ENCODE data around the gene OR2T29.
"Not testable (repeated sequence)": the region's sequence is repeated elsewhere in the genome, so short reads cannot be mapped to it uniquely, and the experiment has no call there.

The OR2T29 gene

DNA sequence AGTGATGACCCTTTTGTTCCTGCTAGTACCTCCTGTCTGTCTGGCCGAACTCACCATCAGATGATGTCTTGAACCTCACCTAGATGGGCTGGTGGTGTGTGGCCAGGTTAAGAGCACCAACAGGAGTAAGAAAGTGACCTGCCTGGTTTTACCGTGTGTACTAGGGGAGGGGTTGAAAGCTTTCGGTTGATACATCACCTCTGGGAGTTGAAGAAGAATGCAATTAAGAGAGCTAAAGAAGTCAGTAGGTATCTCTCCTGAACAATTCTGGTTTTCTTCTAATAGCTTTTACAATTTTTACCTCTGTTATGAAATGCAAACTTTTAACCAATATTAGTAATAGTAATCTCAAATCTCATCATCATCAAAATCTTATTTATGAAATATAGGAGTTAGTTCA lies at the start of gene OR2T29:
OR2T29 (minus strand) TSS at position 101 of the 400 bp plus-strand sequence. CDS start 3,281 bp downstream, outside the sequence.
- DNase-seq (ENCODE audit: low read depth, low spot score), result not testable (repeated sequence)

GRCh38 chr1:248611883-248612414 lies 49.4 kb upstream of the OR2T29 start:
- DNase-seq (ENCODE audit: low read depth, low spot score), result no peak

DNA sequence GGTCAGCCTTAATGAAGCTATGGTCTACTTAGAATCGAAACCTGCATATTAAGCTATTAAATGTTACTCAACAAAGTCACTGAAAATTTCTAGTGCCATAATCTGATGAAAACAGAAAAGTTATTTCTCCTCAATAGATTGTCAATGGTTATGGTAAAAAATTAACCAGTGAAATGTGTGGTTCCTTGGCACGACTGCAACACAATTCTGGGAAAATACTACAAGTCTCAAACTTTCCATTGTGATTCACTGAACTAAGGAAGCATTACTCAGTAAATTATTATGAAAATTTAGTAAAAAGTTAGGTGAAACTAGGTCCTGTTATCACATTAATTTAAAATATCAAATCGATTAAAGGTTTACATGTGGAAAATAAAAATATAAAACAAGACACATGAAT lies 47.7 kb upstream of the OR2T29 start:
- DNase-seq (ENCODE audit: low read depth, low spot score), result no peak

DNA sequence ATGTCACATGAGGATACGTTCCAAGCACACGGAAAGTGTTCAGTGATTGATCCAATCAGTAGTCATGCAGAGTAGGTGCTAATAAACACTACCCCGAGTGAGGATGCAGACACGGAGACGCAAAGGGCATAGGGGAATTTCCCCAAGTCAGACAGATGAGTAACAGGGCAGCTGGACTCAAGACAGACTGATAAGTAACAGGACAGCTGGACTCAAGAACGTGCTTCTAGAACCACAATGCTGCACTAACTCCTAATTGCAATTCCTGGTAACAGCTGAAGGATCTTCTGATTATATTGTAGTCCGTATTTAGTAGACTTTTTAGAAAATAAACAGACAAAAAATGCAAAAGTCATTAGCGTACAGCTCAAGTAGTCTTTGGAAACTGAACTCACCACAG lies 36.8 kb upstream of the OR2T29 start:
- no peak for DNase-seq (ENCODE audit: low read depth, low spot score)

GRCh38 chr1:248597589-248597988 lies 35.0 kb upstream of the OR2T29 start, which contains the start of gene OR2T10:
Gene OR2T10, minus strand, starts transcription at chr1:248597700. Its CDS starts 3,932 bp downstream, at chr1:248593768.
- no peak for DNase-seq (ENCODE audit: low read depth, low spot score)

DNA sequence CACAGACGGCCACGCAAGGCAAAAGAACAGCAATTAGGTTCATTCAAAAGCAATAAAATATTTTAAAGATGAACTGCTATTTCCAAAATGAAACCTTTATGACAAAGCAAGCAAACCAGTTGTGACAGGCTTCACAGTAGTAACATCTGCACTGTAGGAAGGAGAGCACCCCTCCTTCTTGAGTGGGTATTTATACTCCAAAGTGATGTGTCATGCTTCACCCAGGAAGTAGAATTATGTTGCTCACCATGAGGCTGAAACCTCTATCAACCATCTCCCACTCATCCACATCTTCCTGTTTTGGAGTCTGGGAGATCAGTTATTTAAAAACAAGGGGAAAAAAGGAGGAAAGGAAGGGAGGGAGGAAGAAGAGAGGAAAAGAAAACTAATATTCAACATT lies 34.0 kb upstream of the OR2T29 start:
- no peak for DNase-seq (ENCODE audit: low read depth, low spot score)

- no peak for DNase-seq (ENCODE audit: low read depth, low spot score)
These were observed 30.7 kb upstream of the OR2T29 start for GRCh38 chr1:248593226-248593625.

- no peak for DNase-seq (ENCODE audit: low read depth, low spot score)
These were observed 30.1 kb upstream of the OR2T29 start for GRCh38 chr1:248592655-248593054.

- DNase-seq (ENCODE audit: low read depth, low spot score), result no peak
These were observed 27.5 kb upstream of the OR2T29 start for GRCh38 chr1:248590055-248590454.

DNA sequence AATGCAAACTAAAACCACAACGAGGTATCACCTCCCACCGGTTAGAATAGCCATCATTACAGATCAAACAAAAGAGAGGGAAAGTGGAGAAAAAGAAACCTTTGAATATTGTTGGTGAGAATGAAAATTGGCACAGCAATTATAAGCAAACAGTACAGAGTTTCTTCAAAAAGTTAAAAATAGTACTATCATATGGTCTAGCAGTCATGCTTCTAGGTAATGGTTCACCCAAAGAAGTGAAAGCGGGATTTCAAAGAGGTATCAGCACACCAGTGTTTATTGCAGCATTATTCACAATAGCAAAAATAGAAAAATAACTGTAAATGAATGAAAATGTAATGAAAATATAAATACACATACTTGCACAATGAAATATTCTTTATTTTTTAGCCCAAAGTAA lies 26.8 kb upstream of the OR2T29 start:
- no peak for DNase-seq (ENCODE audit: low read depth, low spot score)

GRCh38 chr1:248585266-248585665 lies 22.7 kb upstream of the OR2T29 start:
- no peak for DNase-seq (ENCODE audit: low read depth, low spot score)

GRCh38 chr1:248576260-248576980 lies 13.8 kb upstream of the OR2T29 start:
- DNase-seq (ENCODE audit: low read depth, low spot score), result no peak

DNA sequence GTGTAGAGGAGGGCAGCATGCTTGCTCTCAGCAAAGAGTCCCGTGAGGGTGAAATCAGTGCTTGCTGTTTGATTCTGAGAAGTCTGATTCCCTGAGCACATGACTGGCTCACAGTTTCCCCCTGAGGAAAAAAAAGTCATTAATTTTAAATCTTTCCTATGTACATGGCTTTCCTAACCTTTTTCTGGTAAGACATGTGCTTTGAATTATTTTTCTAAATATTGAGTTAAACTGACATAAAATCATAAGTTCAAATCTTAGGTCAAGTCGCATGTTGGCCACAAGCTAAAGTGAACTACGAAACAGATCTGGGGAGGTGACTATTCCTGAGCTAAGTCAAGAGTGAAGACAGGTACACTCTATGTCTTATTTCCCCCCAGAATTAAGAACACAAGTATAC lies 12.1 kb upstream of the OR2T29 start, which contains the start of gene OR2T34:
OR2T34 (minus strand) TSS at position 101 of the 400 bp plus-strand sequence; CDS start at position 101, 0 bp downstream.
- not testable (repeated sequence) for DNase-seq (ENCODE audit: low read depth, low spot score)

- DNase-seq (ENCODE audit: low read depth, low spot score), result not testable (repeated sequence)
These were observed 11.3 kb upstream of the OR2T29 start for GRCh38 chr1:248573856-248574255.

- DNase-seq (ENCODE audit: low read depth, low spot score), result not testable (repeated sequence)
These were observed 9.5 kb upstream of the OR2T29 start for GRCh38 chr1:248572049-248572448.

DNA sequence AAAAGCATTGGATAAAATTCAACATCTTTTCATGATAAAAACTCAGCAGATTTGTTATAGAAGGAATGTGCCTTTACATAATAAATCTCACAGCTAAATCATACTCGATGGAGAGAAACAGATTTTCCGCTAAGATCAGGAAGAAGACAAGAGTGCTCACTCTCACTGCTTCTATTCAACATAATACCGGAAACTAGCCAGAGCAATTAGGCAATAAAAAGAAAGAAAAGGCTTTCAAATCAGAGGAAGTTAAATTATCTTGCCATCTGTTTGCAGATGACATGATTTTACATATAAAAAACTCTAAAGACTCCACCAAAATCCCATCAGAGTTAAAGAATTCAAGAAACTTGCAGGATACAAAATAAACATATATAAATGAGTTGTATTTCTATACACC lies 8.2 kb upstream of the OR2T29 start:
- not testable (repeated sequence) for DNase-seq (ENCODE audit: low read depth, low spot score)

- not testable (repeated sequence) for DNase-seq (ENCODE audit: low read depth, low spot score)
These were observed 6.5 kb upstream of the OR2T29 start for GRCh38 chr1:248569049-248569448.

DNA sequence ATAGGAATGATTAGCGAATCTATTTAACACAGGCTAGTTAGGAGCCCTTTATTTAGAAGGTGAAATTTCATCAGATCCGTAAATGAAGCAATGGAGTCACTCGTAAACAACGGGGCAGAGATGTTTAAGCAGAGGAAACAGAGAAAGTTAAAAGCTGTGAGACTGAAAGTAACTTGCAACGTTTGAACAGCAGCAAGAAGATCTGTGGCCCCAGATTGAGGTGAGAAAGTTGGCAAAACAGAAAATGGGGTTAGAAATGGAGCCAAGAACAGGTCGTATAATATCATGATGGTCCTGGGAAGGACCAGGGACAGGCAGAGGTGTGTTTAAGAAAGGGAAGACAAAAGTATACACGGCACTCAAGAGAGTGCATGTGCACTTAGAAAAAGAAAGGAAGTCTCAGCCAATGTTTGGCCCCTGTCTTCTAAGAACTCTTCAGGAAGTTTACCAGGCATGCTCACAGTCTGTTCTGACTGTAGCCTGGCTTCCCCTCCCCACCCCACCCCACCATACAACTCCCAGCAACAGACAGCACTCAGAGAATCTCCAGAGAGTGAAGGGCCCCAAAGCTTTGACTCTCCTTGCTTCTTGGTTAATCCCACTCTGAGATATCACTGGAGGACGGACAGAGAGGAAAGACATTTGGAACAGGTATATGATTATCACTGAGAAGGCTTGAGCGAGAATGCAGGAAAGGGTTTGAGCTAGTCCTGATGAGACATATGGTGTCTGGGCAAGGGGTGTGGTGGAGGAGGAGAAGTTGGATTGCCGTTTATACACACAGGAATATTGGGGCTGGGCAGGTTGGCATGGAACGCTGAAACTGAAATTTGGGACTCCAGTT lies 3.2 kb upstream of the OR2T29 start:
- not testable (repeated sequence) for DNase-seq (ENCODE audit: low read depth, low spot score)

DNA sequence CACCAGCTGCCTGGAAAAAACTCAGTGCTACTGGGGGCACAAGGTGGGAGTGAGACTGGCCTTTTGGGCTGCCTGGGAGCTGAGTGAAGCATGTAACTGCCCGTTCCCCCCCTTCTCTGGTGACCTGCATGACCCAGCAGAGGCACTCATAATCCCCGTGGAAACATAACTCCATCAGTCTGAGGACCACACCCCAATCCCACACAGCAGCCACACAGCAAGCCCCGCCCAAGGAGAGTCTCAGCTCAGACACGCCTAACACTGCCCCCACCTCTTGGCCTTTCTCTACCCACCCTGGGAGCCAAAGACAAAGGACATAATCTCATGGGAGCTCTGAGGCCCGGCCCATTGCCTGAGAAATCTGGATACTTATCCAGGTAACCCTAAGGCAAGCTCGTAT lies 11.5 kb downstream of the OR2T29 start:
- DNase-seq (ENCODE audit: low read depth, low spot score), result not testable (repeated sequence)

- DNase-seq (ENCODE audit: low read depth, low spot score), result not testable (repeated sequence)
These were observed 15.2 kb downstream of the OR2T29 start for GRCh38 chr1:248547383-248547782.

GRCh38 chr1:248537449-248537848 lies 25.1 kb downstream of the OR2T29 start:
- not testable (repeated sequence) for DNase-seq (ENCODE audit: low read depth, low spot score)

DNA sequence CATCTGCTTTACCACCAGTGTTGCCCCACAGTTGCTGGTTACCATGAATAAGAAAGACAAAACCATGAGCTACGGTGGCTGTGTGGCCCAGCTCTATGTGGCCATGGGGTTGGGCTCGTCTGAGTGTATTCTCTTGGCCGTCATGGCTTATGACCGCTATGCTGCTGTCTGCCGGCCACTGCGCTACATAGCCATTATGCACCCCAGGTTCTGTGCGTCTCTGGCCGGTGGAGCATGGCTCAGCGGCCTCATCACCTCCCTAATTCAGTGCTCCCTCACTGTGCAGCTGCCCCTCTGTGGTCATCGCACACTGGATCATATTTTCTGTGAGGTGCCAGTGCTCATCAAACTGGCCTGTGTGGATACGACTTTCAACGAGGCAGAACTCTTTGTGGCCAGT lies 40.7 kb downstream of the OR2T29 start:
- DNase-seq (ENCODE audit: low read depth, low spot score), result no peak

Measured in activated CD4-positive, CD25-positive, alpha-beta regulatory T cell treated with anti-CD3 and anti-CD28 coated beads, Interleukin-2, amount 50 U/mL, for 16 hours (primary cell).